ENCODE results near the gene ZDHHC4. TPM values are rescaled to one million over a fixed set of nuclear protein-coding genes. Genes with fewer than 3 reads are reported as not detected.
A peak's percentile ranks its signal among the peaks of the same experiment; 100 is the strongest.

Gene ZDHHC4
- total and polyA plus RNA-seq, 9 of the 15 experiments (the other 6 are each of a cell fraction or from before 2014, with no cell fraction given), result 33.4 to 106 (median 58.3) TPM

GRCh38 chr7:6589829-6590644 is 12.8 kb downstream of the ZDHHC4 start, which contains the start of gene INTS15 (continued):
- TF ChIP-seq MYNN (IDR thresholded peaks at IDR 0.05) (no peak), MYNN (CRISPR knock-in tag; IDR thresholded peaks at IDR 0.05) (no peak), RNF2 (IDR thresholded peaks at IDR 0.05) (no peak), LARP7 (IDR thresholded peaks at IDR 0.05) (no peak), FOXK2 (conservative IDR thresholded peaks at IDR 0.05 in 1 of 2, IDR thresholded peaks at IDR 0.05 in 1 of 2; ENCODE audit: low read depth in 2 of 2) (no peak), ZNF354B (CRISPR knock-in tag; IDR thresholded peaks at IDR 0.05) (no peak), ZNF134 (CRISPR knock-in tag; conservative IDR thresholded peaks at IDR 0.05) (no peak), CCNT2 (IDR thresholded peaks at IDR 0.05; ENCODE audit: borderline replicate concordance, extremely low read depth, insufficient read length, low read depth, low read length) (peak; percentile 97), ZNF740 (CRISPR knock-in tag; IDR thresholded peaks at IDR 0.05) (no peak; the same call in 1 of the 2 replicates), ZNF740 (tag; IDR thresholded peaks at IDR 0.05) (no peak), NR3C1 (CRISPR knock-in tag; IDR thresholded peaks at IDR 0.05) (no peak), ZNF24 (IDR thresholded peaks at IDR 0.05) (0 out of 2 replicates have a peak, but pooled peaks have one; percentile 45), ATF1 (CRISPR knock-in tag; IDR thresholded peaks at IDR 0.05) (no peak), ATF1 (tag; IDR thresholded peaks at IDR 0.05) (peak; percentile 43), ZNF76 (CRISPR knock-in tag; IDR thresholded peaks at IDR 0.05; ENCODE audit: borderline replicate concordance) (no peak), ZNF764 (CRISPR knock-in tag; IDR thresholded peaks at IDR 0.05; ENCODE audit: low read depth) (no peak), PHTF2 (CRISPR knock-in tag; IDR thresholded peaks at IDR 0.05) (no peak), PPARD (CRISPR knock-in tag; IDR thresholded peaks at IDR 0.05) (no peak), PML (IDR thresholded peaks at IDR 0.05; ENCODE audit: low read length) (no peak), ZNF780A (CRISPR knock-in tag; IDR thresholded peaks at IDR 0.05) (no peak), HLTF (IDR thresholded peaks at IDR 0.05) (no peak), SMAD4 (CRISPR knock-in tag; conservative IDR thresholded peaks at IDR 0.05) (peak; percentile 86), NUFIP1 (IDR thresholded peaks at IDR 0.05; ENCODE audit: partially characterized antibody) (no peak), RAD51 (IDR thresholded peaks at IDR 0.05; ENCODE audit: borderline replicate concordance, low read depth) (no peak), HIVEP1 (CRISPR knock-in tag; IDR thresholded peaks at IDR 0.05) (no peak), SPI1 (IDR thresholded peaks at IDR 0.05; ENCODE audit: borderline replicate concordance, low read depth, low read length) (0 out of 2 replicates have a peak, but pooled peaks have one; percentile 46), SAFB (IDR thresholded peaks at IDR 0.05; ENCODE audit: borderline replicate concordance, low read depth, low read length) (no peak), TCF7L2 (IDR thresholded peaks at IDR 0.05; ENCODE audit: low read depth, low read length) (no peak)
- TF ChIP-seq, protein P1, sequence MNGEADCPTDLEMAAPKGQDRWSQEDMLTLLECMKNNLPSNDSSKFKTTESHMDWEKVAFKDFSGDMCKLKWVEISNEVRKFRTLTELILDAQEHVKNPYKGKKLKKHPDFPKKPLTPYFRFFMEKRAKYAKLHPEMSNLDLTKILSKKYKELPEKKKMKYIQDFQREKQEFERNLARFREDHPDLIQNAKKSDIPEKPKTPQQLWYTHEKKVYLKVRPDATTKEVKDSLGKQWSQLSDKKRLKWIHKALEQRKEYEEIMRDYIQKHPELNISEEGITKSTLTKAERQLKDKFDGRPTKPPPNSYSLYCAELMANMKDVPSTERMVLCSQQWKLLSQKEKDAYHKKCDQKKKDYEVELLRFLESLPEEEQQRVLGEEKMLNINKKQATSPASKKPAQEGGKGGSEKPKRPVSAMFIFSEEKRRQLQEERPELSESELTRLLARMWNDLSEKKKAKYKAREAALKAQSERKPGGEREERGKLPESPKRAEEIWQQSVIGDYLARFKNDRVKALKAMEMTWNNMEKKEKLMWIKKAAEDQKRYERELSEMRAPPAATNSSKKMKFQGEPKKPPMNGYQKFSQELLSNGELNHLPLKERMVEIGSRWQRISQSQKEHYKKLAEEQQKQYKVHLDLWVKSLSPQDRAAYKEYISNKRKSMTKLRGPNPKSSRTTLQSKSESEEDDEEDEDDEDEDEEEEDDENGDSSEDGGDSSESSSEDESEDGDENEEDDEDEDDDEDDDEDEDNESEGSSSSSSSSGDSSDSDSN (IDR thresholded peaks at IDR 0.05; ENCODE audit: borderline replicate concordance in 1 of 2, low read depth in 2 of 2, low read length in 2 of 2), result peak in 1 of 2 experiments; percentile 92; a peak in 2 of 4 replicates
- TF ChIP-seq, protein P2, sequence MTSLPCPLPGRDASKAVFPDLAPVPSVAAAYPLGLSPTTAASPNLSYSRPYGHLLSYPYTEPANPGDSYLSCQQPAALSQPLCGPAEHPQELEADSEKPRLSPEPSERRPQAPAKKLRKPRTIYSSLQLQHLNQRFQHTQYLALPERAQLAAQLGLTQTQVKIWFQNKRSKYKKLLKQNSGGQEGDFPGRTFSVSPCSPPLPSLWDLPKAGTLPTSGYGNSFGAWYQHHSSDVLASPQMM (CRISPR knock-in tag; IDR thresholded peaks at IDR 0.05), result no peak
